Keratinocyte (primary cell): Measurements from ENCODE around the gene FEZF1.

Experiments
- CTCF ChIP-seq, 3 experiments: IDR thresholded peaks in 1 of 3; conservative IDR thresholded peaks in 1 of 3; optimal IDR thresholded peaks in 1 of 3; 2 replicates in 2 of 3; 3 replicates in 1 of 3; pipeline versions ENCODE3 to v1.5.1; 2011; ENCODE audit warnings: low read length in 3 of 3, mild to moderate bottlenecking in 3 of 3, moderate library complexity in 2 of 3, control low read depth in 1 of 3, inconsistent platforms in 1 of 3; ENCODE audit not compliant: insufficient read depth in 2 of 3; ENCODE audit errors: extremely low read depth in 1 of 3
- EZH2 ChIP-seq: IDR thresholded peaks from one replicate; pipeline ENCODE4 v1.6.1; 2012; ENCODE audit warnings: inconsistent platforms, mild to moderate bottlenecking, low read length, moderate library complexity

- TF ChIP-seq CTCF (optimal IDR thresholded peaks at IDR 0.05 in 1 of 3, IDR thresholded peaks at IDR 0.05 in 1 of 3, conservative IDR thresholded peaks at IDR 0.05 in 1 of 3; ENCODE audit: extremely low read depth in 1 of 3, insufficient read depth in 2 of 3, low read length in 3 of 3) (no peak), EZH2 (no peak)
Observed at GRCh38 chr7:122304996-122305421, 459 bp upstream of the FEZF1 start.
